Measurements from ENCODE around the gene DYNC1H1. TPM values are rescaled to one million over a fixed set of nuclear protein-coding genes. Genes with fewer than 3 reads are reported as not detected.

Gene DYNC1H1
- total RNA-seq, 1 donor from 2014 or later = 591 TPM

DNA sequence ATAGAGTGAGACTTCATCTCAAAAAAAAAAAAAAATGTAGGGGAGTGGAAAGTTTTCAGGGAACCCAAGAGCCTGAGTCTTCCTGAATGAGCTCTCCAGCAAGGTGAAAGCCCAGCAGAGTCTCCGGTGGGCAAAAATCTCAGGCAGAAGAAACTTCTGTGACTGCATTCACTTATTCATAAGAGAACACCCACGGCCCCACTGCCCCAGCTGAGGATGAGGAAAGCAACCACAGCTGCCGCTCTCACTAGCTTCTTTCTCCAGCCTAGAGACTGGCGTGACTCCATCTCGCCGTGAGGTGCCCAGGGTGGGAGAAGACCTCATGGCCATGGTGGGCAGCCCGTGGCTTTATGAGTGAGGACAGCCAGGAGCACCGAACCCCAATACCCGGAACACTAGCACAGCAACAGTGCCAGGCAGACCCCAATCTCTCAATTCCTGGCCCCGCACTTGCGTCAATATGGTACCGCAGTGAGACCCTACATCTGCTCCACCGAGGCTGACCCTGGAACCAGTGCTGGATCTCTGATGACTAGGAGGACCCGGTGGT lies 29.7 kb upstream of the DYNC1H1 start:
- no peak overlapping the region for H3K4me3 ChIP-seq (ENCODE audit: insufficient read depth, low read depth, low read length)
- no peak overlapping the region for H3K4me3 Mint-ChIP-seq (ENCODE audit: unreplicated experiment)
- no peaks in the 10 kb centered on the region for H3K9me3 Mint-ChIP-seq (ENCODE audit: unreplicated experiment)
- no peak overlapping the region for H2AFZ ChIP-seq (ENCODE audit: low read depth, low read length)
- H3K79me2 ChIP-seq (ENCODE audit: insufficient read depth, low read length) = no peaks in the 10 kb centered on the region
- H3K36me3 Mint-ChIP-seq (ENCODE audit: low read depth, unreplicated experiment) = no peaks in the 10 kb centered on the region
- no peaks in the 10 kb centered on the region for H4K20me1 ChIP-seq (ENCODE audit: insufficient read depth, low read length)
- no peak overlapping the region for H3K27ac ChIP-seq (ENCODE audit: low read depth, low read length)
- H3K27ac Mint-ChIP-seq (ENCODE audit: unreplicated experiment) = no peak overlapping the region
- no peaks in the 10 kb centered on the region for H3K36me3 ChIP-seq (ENCODE audit: insufficient read depth, low read length)
- H3K4me1 ChIP-seq (ENCODE audit: insufficient read depth, low read length) = no peaks in the 10 kb centered on the region
- DNase-seq (ENCODE audit: low read depth) (no peak), FAIRE-seq (no peak)
- no peak for TF ChIP-seq EZH2 (IDR thresholded peaks at IDR 0.05; ENCODE audit: insufficient read depth, low read length)
- TF ChIP-seq CTCF (IDR thresholded peaks at IDR 0.05; ENCODE audit: insufficient read depth, low read depth, low read length) = no peak
- H3K4me1 Mint-ChIP-seq (ENCODE audit: low read depth, unreplicated experiment) = no peaks in the 10 kb centered on the region
- H3K9ac ChIP-seq (ENCODE audit: low read length) = no peak overlapping the region
- H3K4me2 ChIP-seq (ENCODE audit: low read length) = no peak overlapping the region
- peaks cover 2% of the 10 kb centered on the region for H3K27me3 ChIP-seq (ENCODE audit: insufficient read depth, low read length)
- H3K27me3 Mint-ChIP-seq (ENCODE audit: low read depth, unreplicated experiment) = peaks cover 27% of the 10 kb centered on the region
- no peaks in the 10 kb centered on the region for H3K9me3 ChIP-seq (ENCODE audit: insufficient read depth, low read depth, low read length)

DNA sequence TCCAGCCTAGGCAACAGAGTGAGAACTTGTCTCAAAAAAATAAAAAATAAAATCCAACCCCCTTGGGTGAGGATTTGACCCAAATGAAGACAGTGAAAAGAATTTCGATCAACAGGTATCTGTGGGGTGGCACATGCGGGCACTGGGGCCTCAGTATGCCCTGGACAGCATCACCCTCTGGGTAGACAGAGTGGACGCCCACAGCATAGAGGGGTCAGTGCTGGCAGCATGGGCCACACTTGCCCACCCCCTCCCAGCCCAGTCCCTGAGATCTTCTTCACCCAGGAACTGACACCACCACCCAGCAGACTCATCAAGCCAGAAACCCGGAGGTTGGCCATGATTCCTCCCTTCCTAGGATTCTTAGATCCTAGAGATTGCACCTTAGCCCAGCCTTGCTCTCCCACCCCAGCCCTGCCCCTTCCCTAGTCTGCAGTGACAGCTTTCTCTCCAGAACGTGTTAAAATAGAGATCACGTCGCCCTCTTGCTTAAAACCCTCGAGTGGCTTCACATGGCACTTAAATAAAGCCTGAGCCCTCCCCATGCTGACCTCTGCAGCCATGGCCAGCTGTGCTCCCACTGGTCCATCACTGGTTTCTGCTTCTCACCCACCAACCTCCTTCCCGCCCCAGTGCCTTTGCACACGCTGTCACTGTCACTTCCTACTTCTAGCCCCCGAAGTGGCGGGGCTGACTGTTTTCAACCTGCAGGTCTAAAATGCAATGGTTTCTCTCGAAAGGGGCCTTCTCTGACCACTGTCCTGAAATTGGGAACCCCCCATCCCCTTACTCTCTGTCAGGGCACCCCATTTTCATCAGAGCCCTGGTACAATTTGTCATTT lies 26.2 kb upstream of the DYNC1H1 start:
- H3K36me3 Mint-ChIP-seq (ENCODE audit: low read depth, unreplicated experiment) = no peaks in the 10 kb centered on the region
- Histone ChIP-seq H3K9me3 (ENCODE audit: insufficient read depth, low read depth, low read length) (no peaks in the 10 kb centered on the region), H3K27me3 (ENCODE audit: insufficient read depth, low read length) (peaks cover 2% of the 10 kb centered on the region), H3K4me2 (ENCODE audit: low read length) (no peak overlapping the region), H3K79me2 (ENCODE audit: insufficient read depth, low read length) (no peaks in the 10 kb centered on the region), H3K4me1 (ENCODE audit: insufficient read depth, low read length) (no peaks in the 10 kb centered on the region), H2AFZ (ENCODE audit: low read depth, low read length) (no peak overlapping the region), H4K20me1 (ENCODE audit: insufficient read depth, low read length) (no peaks in the 10 kb centered on the region), H3K9ac (ENCODE audit: low read length) (no peak overlapping the region), H3K27ac (ENCODE audit: low read depth, low read length) (no peak overlapping the region), H3K36me3 (ENCODE audit: insufficient read depth, low read length) (no peaks in the 10 kb centered on the region), H3K4me3 (ENCODE audit: insufficient read depth, low read depth, low read length) (no peak overlapping the region)
- H3K4me3 Mint-ChIP-seq (ENCODE audit: unreplicated experiment) = no peak overlapping the region
- TF ChIP-seq EZH2 (IDR thresholded peaks at IDR 0.05; ENCODE audit: insufficient read depth, low read length) (no peak), CTCF (IDR thresholded peaks at IDR 0.05; ENCODE audit: insufficient read depth, low read depth, low read length) (no peak)
- no peaks in the 10 kb centered on the region for H3K4me1 Mint-ChIP-seq (ENCODE audit: low read depth, unreplicated experiment)
- FAIRE-seq = no peak
- H3K27me3 Mint-ChIP-seq (ENCODE audit: low read depth, unreplicated experiment) = peaks cover 50% of the 10 kb centered on the region
- no peak for DNase-seq (ENCODE audit: low read depth)
- H3K9me3 Mint-ChIP-seq (ENCODE audit: unreplicated experiment) = peaks cover 3% of the 10 kb centered on the region
- H3K27ac Mint-ChIP-seq (ENCODE audit: unreplicated experiment) = no peak overlapping the region

Measured in astrocyte (in vitro differentiated cells and primary cell).